Measurements from ENCODE around the gene LGALS14.
"Not testable (repeated sequence)": the region's sequence is repeated elsewhere in the genome, so short reads cannot be mapped to it uniquely, and the experiment has no call there.

LGALS14 gene

GRCh38 chr19:39686739-39687138 is 17.5 kb upstream of the LGALS14 start:
- no peak for DNase-seq (ENCODE audit: low read depth)
- H3K4me3 ChIP-seq (ENCODE audit: low read depth, low read length), result no peak overlapping the region
- TF ChIP-seq, protein P1, sequence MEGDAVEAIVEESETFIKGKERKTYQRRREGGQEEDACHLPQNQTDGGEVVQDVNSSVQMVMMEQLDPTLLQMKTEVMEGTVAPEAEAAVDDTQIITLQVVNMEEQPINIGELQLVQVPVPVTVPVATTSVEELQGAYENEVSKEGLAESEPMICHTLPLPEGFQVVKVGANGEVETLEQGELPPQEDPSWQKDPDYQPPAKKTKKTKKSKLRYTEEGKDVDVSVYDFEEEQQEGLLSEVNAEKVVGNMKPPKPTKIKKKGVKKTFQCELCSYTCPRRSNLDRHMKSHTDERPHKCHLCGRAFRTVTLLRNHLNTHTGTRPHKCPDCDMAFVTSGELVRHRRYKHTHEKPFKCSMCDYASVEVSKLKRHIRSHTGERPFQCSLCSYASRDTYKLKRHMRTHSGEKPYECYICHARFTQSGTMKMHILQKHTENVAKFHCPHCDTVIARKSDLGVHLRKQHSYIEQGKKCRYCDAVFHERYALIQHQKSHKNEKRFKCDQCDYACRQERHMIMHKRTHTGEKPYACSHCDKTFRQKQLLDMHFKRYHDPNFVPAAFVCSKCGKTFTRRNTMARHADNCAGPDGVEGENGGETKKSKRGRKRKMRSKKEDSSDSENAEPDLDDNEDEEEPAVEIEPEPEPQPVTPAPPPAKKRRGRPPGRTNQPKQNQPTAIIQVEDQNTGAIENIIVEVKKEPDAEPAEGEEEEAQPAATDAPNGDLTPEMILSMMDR (IDR thresholded peaks at IDR 0.05; ENCODE audit: low read depth, low read length), result no peak
- TF ChIP-seq, protein P2, sequence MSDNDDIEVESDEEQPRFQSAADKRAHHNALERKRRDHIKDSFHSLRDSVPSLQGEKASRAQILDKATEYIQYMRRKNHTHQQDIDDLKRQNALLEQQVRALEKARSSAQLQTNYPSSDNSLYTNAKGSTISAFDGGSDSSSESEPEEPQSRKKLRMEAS (IDR thresholded peaks at IDR 0.05; ENCODE audit: low read depth, low read length), result no peak
- no peak for TF ChIP-seq POLR2A (IDR thresholded peaks at IDR 0.05; ENCODE audit: extremely low read depth, insufficient read length)
- no peak for TF ChIP-seq MYC (IDR thresholded peaks at IDR 0.05; ENCODE audit: low read depth, low read length)

DNA sequence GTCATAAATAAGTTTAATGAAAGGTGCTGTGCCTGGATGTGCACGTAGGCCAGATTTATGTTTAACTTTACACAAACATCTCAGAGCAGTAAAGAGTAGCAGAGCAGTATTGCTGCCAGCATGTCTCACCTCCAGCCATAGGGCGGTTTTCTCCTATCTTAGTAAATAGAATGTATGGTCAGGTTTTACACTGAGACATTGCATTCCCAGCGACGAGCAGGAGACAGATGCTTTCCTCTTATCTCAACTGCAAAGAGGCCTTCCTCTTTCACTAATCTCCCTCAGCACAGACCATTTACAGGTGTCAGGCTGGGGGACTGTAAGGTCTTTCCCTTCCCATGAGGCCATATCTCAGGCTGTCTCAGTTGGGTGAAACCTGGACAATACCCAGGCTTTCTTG is 15.6 kb upstream of the LGALS14 start:
- H3K4me3 ChIP-seq (ENCODE audit: low read depth, low read length); DNase-seq (ENCODE audit: low read depth): not testable (repeated sequence)

- TF ChIP-seq, protein P2 (IDR thresholded peaks at IDR 0.05; ENCODE audit: low read depth, low read length), result no peak
- TF ChIP-seq MYC (IDR thresholded peaks at IDR 0.05; ENCODE audit: low read depth, low read length), result no peak
- no peak for TF ChIP-seq POLR2A (IDR thresholded peaks at IDR 0.05; ENCODE audit: extremely low read depth, insufficient read length)
- TF ChIP-seq, protein P1 (IDR thresholded peaks at IDR 0.05; ENCODE audit: low read depth, low read length), result no peak
- DNase-seq (ENCODE audit: low read depth), result no peak
- H3K4me3 ChIP-seq (ENCODE audit: low read depth, low read length), result no peak overlapping the region
These were observed 12.1 kb upstream of the LGALS14 start for GRCh38 chr19:39692166-39692565.

GRCh38 chr19:39692822-39693221 is 11.5 kb upstream of the LGALS14 start:
- TF ChIP-seq POLR2A (IDR thresholded peaks at IDR 0.05; ENCODE audit: extremely low read depth, insufficient read length) (no peak), MYC (IDR thresholded peaks at IDR 0.05; ENCODE audit: low read depth, low read length) (no peak)
- TF ChIP-seq, protein P1 (IDR thresholded peaks at IDR 0.05; ENCODE audit: low read depth, low read length), result no peak
- TF ChIP-seq, protein P2 (IDR thresholded peaks at IDR 0.05; ENCODE audit: low read depth, low read length), result no peak
- H3K4me3 ChIP-seq (ENCODE audit: low read depth, low read length), result no peak overlapping the region
- no peak for DNase-seq (ENCODE audit: low read depth)

DNA sequence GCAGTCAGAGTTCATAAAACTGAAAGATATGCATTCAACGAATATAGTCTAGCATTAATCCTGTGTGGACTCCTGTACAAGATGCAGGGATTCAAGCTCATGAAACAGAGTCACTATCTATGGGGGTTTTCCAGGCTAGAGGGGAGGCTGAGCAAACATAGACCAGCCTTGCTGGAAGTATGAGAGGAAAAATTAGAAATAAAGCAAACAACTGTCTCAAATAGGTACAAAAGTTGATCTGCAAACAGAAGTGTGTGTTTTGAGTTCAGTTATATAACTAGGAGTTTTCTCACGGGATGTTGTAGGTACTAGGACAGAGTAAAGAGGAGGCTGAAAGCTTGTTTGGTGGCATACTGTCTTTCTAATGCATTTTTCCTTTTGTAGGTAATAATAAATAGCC is 8.5 kb upstream of the LGALS14 start:
- TF ChIP-seq, protein P1 (IDR thresholded peaks at IDR 0.05; ENCODE audit: low read depth, low read length), result no peak
- TF ChIP-seq, protein P2 (IDR thresholded peaks at IDR 0.05; ENCODE audit: low read depth, low read length), result no peak
- no peak for TF ChIP-seq MYC (IDR thresholded peaks at IDR 0.05; ENCODE audit: low read depth, low read length)
- TF ChIP-seq POLR2A (IDR thresholded peaks at IDR 0.05; ENCODE audit: extremely low read depth, insufficient read length), result no peak
- no peak for DNase-seq (ENCODE audit: low read depth)
- no peak overlapping the region for H3K4me3 ChIP-seq (ENCODE audit: low read depth, low read length)

GRCh38 chr19:39696387-39696786 is 7.9 kb upstream of the LGALS14 start:
- H3K4me3 ChIP-seq (ENCODE audit: low read depth, low read length), result no peak overlapping the region
- TF ChIP-seq POLR2A (IDR thresholded peaks at IDR 0.05; ENCODE audit: extremely low read depth, insufficient read length), result no peak
- TF ChIP-seq, protein P1 (IDR thresholded peaks at IDR 0.05; ENCODE audit: low read depth, low read length), result no peak
- DNase-seq (ENCODE audit: low read depth), result no peak

Measured in NB4 (cell line).